Glutamatergic neuron (in vitro differentiated cells): ENCODE data around the gene GTF2IRD1. TPM values are rescaled to one million over a fixed set of nuclear protein-coding genes. Genes with fewer than 3 reads are reported as not detected.

Experiments
- DNase-seq: peaks from one replicate; pipeline ENCODE4 v3.0.0; 2022
- H3K27ac Mint-ChIP-seq: one replicate; pipeline ENCODE4 v1.8.0; 2020; ENCODE audit warnings: mild to moderate bottlenecking, mixed read lengths, inconsistent platforms; ENCODE audit not compliant: unreplicated experiment
- H3K27me3 Mint-ChIP-seq: one replicate; pipeline ENCODE4 v1.8.0; 2020; ENCODE audit warnings: mild to moderate bottlenecking, moderate library complexity, mixed read lengths, inconsistent platforms; ENCODE audit not compliant: unreplicated experiment
- H3K36me3 Mint-ChIP-seq: one replicate; pipeline ENCODE4 v1.8.0; 2020; ENCODE audit warnings: mild to moderate bottlenecking, mixed read lengths, inconsistent platforms; ENCODE audit not compliant: unreplicated experiment
- H3K4me1 Mint-ChIP-seq: one replicate; pipeline ENCODE4 v1.8.0; 2020; ENCODE audit warnings: mild to moderate bottlenecking, low read depth, mixed read lengths, inconsistent platforms; ENCODE audit not compliant: unreplicated experiment
- H3K4me3 Mint-ChIP-seq: one replicate; pipeline ENCODE4 v1.8.0; 2020; ENCODE audit warnings: mild to moderate bottlenecking, mixed read lengths, inconsistent platforms; ENCODE audit not compliant: unreplicated experiment
- H3K9me3 Mint-ChIP-seq: one replicate; pipeline ENCODE4 v1.8.0; 2020; ENCODE audit warnings: mild to moderate bottlenecking, moderate library complexity, mixed read lengths, inconsistent platforms; ENCODE audit not compliant: unreplicated experiment
- total RNA-seq: library from RNA; stranded (reverse); fragmentation: NEBNext Ultra II Directional; extraction: Animal tissue kit (Norgen Biotek cat#: 25700); gene quantifications from one replicate; pipeline ENCODE4 v1.2.1, GENCODE V29; 2021; ENCODE audit not compliant: unreplicated experiment
- TF ChIP-seq, protein P1 (sequence below): fragments of 200-600 bp; sonication (generic); IDR thresholded peaks from one replicate; pipeline ENCODE4 v1.5.0; 2021; ENCODE audit not compliant: partially characterized antibody, unreplicated experiment

The GTF2IRD1 gene
- total RNA-seq, 1 donor from 2014 or later: 59.4 TPM

DNA sequence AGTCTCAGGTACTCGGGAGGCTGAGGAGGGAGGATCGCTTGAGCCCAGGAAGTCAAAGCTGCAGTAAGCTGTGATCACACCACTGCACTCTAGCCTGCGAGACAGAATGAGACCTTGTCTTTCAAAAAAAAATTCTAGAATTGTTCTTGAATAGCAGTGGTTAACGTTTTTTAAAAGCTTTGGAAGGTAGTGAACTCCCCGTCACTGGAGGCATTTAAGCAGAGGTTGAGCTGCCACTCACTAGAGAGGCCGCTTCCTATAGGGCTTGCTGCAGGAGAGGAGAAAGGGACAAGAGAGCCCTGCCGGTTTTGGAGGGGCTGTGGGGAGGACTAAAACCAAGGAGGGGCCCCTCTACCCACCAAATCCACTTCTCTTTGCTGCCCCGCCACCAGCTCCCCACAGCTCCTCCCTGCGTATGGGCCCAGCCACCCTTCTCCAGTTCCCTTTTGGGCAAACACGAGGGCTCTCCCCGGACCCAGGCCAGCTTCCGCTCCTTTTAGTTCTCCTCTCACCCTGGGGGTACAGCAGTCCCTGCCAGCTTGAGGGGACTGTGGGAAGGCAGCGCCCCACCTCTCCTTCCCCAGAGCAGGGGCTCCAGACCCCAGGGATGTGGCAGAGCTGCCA lies 116.9 kb downstream of the GTF2IRD1 start:
- peaks cover 4% of the 10 kb centered on the region for H3K4me1 Mint-ChIP-seq
- H3K27ac Mint-ChIP-seq: no peak overlapping the region
- no peak overlapping the region for H3K4me3 Mint-ChIP-seq
- TF ChIP-seq, protein P1, sequence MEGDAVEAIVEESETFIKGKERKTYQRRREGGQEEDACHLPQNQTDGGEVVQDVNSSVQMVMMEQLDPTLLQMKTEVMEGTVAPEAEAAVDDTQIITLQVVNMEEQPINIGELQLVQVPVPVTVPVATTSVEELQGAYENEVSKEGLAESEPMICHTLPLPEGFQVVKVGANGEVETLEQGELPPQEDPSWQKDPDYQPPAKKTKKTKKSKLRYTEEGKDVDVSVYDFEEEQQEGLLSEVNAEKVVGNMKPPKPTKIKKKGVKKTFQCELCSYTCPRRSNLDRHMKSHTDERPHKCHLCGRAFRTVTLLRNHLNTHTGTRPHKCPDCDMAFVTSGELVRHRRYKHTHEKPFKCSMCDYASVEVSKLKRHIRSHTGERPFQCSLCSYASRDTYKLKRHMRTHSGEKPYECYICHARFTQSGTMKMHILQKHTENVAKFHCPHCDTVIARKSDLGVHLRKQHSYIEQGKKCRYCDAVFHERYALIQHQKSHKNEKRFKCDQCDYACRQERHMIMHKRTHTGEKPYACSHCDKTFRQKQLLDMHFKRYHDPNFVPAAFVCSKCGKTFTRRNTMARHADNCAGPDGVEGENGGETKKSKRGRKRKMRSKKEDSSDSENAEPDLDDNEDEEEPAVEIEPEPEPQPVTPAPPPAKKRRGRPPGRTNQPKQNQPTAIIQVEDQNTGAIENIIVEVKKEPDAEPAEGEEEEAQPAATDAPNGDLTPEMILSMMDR: no peak
- DNase-seq: no peak
- peaks cover 12% of the 10 kb centered on the region for H3K27me3 Mint-ChIP-seq
- H3K9me3 Mint-ChIP-seq: peaks cover 6% of the 10 kb centered on the region
- H3K36me3 Mint-ChIP-seq: peaks cover 7% of the 10 kb centered on the region

- peaks cover 7% of the 10 kb centered on the region for H3K36me3 Mint-ChIP-seq
Measured at GRCh38 chr7:74572301-74572979, 118.7 kb downstream of the GTF2IRD1 start.

GRCh38 chr7:74573512-74573911 lies 119.8 kb downstream of the GTF2IRD1 start:
- H3K4me1 Mint-ChIP-seq: peaks cover 2% of the 10 kb centered on the region
- H3K27me3 Mint-ChIP-seq: peaks cover 8% of the 10 kb centered on the region
- no peak for DNase-seq
- peaks cover 7% of the 10 kb centered on the region for H3K36me3 Mint-ChIP-seq
- H3K9me3 Mint-ChIP-seq: peaks cover 3% of the 10 kb centered on the region
- no peak overlapping the region for H3K4me3 Mint-ChIP-seq
- TF ChIP-seq, protein P1: no peak
- no peak overlapping the region for H3K27ac Mint-ChIP-seq

More at GRCh38 chr7:74572301-74572979, 118.7 kb downstream of the GTF2IRD1 start:
- TF ChIP-seq, protein P1: no peak
- Mint-ChIP-seq H3K27me3 (peaks cover 11% of the 10 kb centered on the region), H3K27ac (no peak overlapping the region), H3K4me1 (peaks cover 4% of the 10 kb centered on the region), H3K9me3 (peaks cover 3% of the 10 kb centered on the region), H3K4me3 (no peak overlapping the region)
- no peak for DNase-seq

DNA sequence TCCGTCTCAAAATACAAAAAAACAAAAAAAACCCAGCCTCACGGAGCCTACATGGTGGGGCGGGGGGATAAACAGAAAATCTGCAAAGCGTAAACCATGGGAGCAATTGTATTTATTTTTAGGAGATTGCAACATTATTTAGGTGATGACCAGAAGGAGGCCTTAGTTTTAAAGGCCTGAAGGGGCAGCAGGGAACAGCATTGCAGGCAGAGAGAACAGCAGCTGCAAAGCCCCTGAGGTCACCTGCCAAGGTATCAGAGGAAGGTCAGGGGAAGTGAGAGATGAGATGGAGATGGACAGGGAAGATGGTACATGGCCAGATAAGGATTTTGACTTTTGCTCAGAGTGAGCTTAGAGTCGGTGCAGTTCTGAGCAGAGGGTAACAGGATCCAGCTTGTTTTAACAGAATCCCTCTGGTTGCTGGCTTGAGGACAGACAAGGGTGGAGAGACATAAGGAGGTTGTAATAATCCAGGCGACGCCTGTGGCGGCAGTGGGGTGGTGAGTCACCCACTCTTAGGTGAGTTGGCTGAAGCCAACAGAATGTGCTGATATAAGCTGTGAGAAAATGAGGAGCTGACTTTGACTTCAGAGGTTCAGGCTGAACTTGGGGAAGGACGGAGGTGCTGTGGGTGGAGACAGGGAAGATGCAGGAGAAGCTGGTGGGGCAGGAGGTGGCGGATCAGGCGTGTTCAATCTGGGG lies 121.5 kb downstream of the GTF2IRD1 start:
- H3K27ac Mint-ChIP-seq: no peak overlapping the region
- peaks cover 7% of the 10 kb centered on the region for H3K36me3 Mint-ChIP-seq
- H3K9me3 Mint-ChIP-seq: peaks cover 3% of the 10 kb centered on the region
- no peak overlapping the region for H3K4me3 Mint-ChIP-seq
- no peak for DNase-seq
- peaks cover 1% of the 10 kb centered on the region for H3K4me1 Mint-ChIP-seq
- TF ChIP-seq, protein P1: no peak
- H3K27me3 Mint-ChIP-seq: peaks cover 5% of the 10 kb centered on the region
